Glomerular visceral epithelial cell (primary cell): ENCODE measurements around the gene FH.

Experiments used
- DNase-seq: peaks from one replicate; pipeline ENCODE4 v3.0.0-alpha.2; 2016; ENCODE audit errors: extremely low spot score

Gene FH

DNA sequence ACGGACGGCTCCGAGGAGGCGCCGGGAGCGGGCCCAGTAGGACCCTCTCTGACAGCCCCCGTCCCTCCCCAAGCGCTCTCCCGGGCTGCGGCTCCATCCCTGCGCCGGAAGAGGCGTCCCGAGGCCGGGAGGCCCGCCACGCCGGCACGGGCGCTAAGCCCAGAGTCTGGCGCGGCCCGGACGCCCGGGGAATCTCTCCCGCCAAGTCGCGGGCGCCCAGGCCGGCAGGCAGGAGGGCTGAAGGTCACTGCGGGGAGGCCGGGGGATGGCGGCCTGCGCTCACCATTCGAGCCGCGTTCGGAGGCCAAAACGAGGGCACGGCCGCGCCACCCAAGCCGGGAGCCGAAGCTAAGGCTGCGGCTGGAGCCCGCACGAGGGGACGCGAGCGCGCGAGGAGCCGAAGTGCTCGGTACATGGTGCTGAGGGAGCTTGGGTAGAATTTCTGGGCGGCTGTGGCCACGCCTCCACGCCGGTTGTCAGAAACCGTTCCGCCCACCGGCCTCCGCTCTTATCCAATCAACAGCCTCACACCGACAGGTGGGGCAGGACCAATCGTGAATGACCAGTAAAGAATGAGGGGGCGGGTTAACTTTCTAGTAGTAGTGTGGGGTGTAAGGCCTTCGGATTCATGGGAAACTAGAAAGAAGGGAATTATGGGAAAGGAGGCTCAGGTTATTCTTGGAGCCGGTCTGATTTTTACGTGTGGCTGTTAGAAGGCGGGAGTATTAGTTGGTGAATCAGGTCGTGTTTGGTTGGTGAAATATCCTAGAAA, at the start of gene FH:
TSS of gene FH (minus strand) at position 448 of the 772 bp plus-strand sequence. CDS start at position 415, 33 bp downstream.
- DNase-seq = peak; percentile 98

GRCh38 chr1:241560849-241561187, 41.3 kb upstream of the FH start:
- DNase-seq = no peak

- DNase-seq = peak; percentile 18
These were observed 40.7 kb upstream of the FH start for GRCh38 chr1:241560146-241560848.

DNA sequence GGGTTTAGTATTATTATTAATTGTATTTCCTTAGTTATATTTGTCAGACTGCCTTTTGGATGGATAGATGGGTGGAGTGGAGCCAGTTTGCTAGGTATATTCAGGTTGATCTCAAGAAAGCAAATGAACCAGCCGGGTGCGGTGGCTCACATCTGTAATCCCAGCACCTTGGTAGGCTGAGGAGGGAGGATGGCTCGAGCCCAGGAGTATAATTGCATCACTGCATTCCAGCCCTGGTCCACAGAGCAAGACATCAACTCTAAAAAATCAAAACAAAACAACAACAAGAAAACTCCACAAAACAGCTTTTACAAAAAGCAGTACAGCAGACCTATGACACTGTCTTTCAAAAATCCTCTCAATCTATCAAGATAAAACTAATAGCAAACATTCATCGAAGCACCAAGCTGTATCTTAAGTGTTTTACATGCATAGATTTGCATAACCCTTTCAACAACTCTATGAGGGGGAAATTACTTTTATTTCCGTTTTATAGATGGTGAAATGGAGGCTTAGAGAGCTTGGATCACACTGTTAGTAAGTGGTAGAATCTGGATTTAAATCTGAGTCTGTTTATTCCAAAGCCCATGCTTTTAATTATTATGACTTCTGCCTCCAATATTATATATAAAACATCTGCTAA, 38.1 kb upstream of the FH start:
- DNase-seq = peak; percentile 7

DNA sequence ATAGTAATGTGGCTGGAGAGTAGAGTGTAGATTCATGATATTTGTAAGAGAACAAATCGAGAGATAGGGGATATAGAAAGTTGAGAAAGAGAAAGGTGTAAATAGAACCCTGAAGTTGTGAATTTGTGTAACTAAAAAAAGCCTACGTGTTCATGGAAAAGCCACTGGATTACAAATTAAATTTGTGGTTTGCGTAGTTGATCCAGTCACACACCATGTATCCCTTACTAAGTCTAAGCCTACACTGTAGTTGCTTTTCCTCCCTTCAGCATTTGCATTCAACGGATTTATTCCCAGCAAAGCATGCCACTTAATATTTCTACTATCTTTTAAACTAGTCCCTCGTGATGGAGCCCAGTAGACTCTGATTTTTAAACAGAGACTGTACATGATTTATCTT, 37.5 kb upstream of the FH start:
- peak; percentile 9 for DNase-seq

GRCh38 chr1:241555526-241555925, 36.0 kb upstream of the FH start:
- no peak for DNase-seq

DNA sequence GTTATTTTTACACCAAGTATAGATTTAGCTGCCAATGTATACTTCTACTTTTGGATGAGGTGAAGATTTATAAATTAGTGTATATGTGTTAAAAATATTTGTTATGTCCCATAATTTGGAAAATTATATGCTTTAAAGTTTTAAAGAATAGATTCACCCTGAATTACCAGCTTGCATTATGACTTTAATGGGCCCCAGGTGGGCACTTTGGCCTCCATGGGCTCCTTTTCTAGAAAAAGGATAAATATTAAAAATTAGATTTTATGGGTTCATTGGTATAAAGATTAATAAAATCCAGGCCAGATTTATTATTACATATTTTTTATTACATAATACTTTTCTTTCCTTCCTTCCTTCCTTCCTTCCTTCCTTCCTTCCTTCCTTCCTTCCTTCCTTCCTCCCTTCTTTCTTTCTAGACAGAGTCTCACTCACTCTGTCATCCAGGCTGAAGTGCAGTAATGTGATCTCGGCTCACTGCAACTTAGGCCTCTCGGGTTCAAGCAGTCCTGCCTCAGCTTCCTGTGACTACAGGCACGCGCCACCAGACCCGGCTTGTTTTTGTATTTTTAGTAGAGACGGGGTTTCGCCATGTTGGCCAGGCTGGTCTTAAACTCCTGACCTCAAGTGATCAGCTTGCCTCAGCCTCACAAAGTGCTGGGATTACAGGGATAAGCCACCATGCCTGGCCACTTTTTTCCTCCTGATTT, 34.5 kb upstream of the FH start:
- DNase-seq = no peak

- DNase-seq = no peak
These were observed 32.4 kb upstream of the FH start for GRCh38 chr1:241551759-241552638.

DNA sequence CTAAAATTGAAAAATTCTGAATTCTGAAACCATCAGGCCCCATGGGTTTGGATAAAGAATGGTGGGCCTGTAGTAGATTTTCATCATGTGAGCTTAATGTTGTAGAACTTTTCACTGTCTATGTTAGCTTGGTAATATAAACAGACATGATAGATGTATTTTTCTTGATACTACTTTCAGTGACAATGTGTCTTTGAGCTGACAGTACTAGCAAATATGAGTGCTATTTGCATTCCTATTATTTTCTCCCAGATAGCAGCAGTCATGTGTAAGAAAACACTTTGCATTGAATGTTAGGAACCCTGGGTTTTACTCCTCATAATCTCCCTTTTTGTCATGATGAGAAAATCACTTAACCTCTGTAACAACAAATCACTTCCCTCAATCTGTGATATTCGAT, 30.8 kb upstream of the FH start:
- DNase-seq = no peak

DNA sequence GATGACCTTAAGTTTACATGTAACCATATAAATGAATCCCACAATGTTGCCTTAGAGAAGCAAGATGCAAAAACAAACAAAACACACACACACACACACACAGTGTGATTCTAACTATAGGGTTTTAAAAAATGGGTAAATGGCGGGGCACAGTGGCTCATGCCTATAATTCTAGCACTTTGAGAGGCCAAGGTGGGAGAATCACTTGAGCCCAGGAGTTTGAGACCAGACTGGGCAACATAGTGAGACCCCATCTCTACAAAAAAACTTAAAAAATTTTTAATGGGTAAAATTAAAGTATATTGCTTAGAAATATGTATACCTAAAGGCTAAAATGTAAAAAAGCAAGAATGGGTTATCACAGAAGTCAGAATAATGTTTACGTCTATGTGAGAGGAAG, 28.5 kb upstream of the FH start:
- no peak for DNase-seq

- DNase-seq = no peak
These were observed 22.8 kb upstream of the FH start for GRCh38 chr1:241542199-241542907.

DNA sequence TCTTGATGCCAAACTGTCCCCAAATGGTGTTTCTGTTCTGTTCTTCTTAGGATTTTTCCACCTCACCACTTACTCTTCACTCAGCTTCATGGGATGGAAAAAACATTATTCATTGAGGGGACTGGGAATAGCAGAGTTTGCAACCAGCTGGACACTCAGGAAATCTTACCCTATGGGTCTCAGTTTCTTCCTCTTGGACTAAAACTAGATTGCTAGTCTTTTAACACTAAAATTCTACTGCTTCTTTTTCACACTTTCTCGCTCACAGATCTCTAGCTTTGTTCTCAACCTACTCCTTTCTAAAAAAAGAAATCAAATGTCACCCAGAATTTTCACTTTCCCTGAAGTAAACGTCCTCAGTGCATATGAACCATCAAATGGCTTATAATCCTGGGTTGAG, 17.4 kb upstream of the FH start:
- no peak for DNase-seq

GRCh38 chr1:241536304-241536703, 16.7 kb upstream of the FH start:
- DNase-seq = no peak

DNA sequence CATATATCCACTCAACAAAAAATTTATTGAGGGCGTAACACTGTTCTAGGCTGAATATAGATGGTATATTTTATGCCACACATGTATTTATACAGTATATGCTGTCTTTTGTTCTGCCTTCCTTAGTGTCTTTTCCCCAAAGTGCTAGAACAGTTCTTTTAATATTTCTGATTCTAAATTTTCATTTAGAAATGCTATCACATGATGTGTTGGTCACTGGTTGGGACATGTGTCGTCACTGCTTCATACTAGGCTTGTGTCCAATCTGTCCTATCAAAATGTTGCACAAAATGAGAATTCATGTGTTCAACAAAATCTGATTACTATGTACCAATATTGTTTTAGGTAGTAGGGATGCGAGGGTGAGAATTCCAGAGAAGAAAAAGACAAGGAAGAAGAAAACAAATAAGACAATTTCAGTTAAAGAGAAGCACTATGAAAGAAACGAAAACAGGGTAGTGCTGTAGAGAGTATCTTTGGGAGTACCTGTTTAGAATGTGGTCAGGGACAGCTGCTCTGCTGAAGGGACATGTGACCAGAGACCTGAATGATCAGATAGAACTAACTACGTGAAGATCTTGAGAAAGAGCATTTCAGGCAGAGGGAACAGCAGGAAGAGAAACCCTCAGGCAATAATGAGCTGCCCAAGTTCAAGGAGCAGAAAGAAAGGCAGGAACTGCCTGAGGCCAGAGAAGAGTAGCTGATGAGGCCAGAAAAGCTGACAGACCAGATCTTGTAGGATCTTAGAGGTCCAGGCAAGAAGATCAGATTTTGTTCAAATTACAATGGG, 14.0 kb upstream of the FH start:
- no peak for DNase-seq

- no peak for DNase-seq
These were observed 13.3 kb upstream of the FH start for GRCh38 chr1:241532864-241533263.

DNA sequence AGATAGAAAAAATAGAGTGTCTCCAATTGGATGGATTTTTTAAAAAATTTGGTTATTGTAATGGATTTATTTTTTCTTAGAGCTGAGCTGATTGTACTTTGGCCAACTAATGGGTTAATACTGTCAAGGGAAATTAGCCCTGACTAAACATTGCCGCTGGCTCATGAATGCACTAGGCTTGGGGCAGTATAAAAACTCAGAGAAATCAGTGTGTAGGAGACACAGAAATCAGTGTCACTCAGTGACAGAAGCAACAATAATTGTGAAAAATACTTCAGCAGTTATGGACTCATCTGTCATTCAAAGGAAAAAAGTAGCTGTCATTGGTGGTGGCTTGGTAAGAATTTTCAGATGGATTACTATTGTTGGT, 12.6 kb upstream of the FH start, which contains the start of gene KMO:
TSS of gene KMO (plus strand) at position 217 of the 370 bp plus-strand sequence. CDS start at position 284, 67 bp downstream.
- peak; percentile 17 for DNase-seq

DNA sequence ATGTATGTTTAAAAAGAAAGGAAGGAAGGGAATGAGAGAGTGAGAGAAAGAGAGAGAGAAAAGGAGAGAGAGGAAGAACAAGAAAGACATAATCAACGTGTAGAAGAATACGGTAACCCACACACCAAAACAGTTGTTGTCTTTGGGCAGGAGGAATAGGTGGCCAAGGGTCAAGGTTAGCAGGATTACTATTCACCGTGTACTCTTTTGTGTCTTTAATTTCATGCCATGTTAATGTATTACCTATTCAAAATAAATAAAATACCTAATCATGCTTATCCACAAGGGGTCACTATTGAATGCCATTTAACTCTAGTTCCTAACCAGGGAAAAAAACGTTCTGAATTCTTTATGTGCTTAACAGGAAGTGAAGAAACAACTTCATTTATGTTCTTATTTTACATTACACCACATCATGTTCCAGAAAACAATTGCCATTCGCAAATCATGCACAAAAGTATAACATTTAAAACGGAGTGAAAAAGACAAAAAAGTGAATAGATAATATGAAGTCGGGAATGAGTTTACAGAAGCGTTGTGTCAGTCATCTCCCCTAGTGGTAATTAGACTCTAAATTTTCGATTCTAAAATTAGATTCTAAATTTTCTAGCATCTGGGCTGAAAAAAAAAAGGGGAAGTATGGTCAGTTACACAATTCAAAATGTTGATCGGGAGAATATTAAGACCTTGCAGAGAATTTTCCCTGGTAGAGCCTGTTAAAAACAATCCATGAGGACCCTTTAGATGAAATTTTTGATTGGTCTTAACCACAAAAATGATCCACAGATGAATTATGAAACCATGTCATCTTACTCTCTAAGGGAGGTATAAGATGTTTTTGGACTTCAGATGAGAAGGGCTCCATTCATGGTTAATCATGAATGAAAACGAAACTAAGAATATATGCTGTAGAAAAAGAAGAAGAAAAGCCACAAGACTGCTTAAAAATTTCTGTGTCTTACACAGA, 11.9 kb upstream of the FH start:
- DNase-seq = peak; percentile 71

DNA sequence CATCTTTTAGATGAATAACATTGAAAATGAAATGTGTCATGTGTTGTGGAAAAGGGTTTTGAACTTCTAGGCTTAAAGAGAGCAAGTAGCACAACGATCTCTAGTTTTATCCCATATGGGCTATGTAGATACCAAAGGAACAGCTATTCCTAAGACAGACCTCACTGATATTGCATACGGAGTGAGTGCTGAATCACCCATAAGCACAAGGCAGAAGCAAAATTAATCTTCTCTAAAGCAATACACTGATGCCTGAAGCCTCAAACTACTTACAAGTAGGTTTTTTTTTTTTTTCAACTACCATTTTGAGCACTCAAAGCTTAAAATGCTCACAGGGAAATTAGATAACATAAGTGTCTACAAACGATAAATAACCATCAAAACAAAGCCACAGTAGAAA, 7.6 kb upstream of the FH start:
- no peak for DNase-seq

DNA sequence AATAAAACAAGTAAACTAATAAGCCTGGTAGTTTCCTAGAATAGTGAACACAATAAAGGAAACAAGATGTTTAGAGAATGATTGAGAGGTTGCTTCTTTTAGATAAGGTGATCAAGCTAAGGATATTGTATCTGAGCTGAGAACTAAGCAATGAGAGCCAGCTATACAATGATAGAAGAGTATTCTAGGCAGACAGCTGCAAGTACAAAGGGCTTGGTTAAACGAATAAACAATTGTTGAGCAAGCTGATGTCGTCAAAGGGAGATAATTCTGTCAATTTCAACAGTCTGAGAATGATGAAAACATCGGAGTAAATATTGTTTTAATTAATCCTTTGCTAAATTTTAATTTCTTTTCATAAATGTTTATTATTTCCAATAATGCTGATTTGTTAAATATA, 5.5 kb upstream of the FH start:
- no peak for DNase-seq
